T-cell (primary cell): ENCODE data around the gene RHOU. TPM values are rescaled to one million over a fixed set of nuclear protein-coding genes. Genes with fewer than 3 reads are reported as not detected.

Experiments used
- ATAC-seq, 4 experiments: fragments of 200-7000 bp in 3 of 4; fragments of 150-1000 bp in 1 of 4; cut with Tn5 transposase; replicated peaks in 1 of 4; 1 replicate in 3 of 4; 2 replicates in 1 of 4; pipeline ENCODE4 v1.10.0; 2021; ENCODE audit warnings: moderate library complexity in 3 of 4, mild to moderate bottlenecking in 2 of 4, moderate number of reproducible peaks in 1 of 4
- CTCF ChIA-PET, 2 donors: fragments of 300-600 bp; sonication (Branson Sonifier 250); formaldehyde crosslinking; loops; one replicate each; lab custom pipeline; 2022; ENCODE audit warnings: antibody characterized with exemption in 2 of 2; lab: Charles Lee
- POLR2A ChIA-PET, 2 donors: fragments of 300-600 bp; sonication (Branson Sonifier 250); formaldehyde crosslinking; loops; one replicate each; lab custom pipeline; 2022; ENCODE audit warnings: antibody characterized with exemption in 2 of 2; lab: Charles Lee
- DNase-seq, 35 experiments: peaks; one replicate each; pipeline versions ENCODE4 v3.0.0 to v3.0.0-alpha.2; 2013 to 2023
- H3K27ac ChIP-seq: one replicate; pipeline ENCODE4 v1.5.1; 2013; ENCODE audit warnings: low read length
- H3K27me3 ChIP-seq, 2 experiments: replicated peaks in 1 of 2; 1 replicate in 1 of 2; 2 replicates in 1 of 2; pipeline versions ENCODE4 v1.6.1 to v1.7.0; 2013; ENCODE audit warnings: low read length in 1 of 2, mixed read lengths in 1 of 2; ENCODE audit not compliant: control insufficient read depth in 2 of 2, insufficient read depth in 2 of 2; ENCODE audit errors: extremely low read depth in 1 of 2
- H3K36me3 ChIP-seq, 2 donors: 1 replicate in 1 of 2; 2 replicates in 1 of 2; pipeline versions ENCODE4 v1.6.1 to v1.7.0; 2013; ENCODE audit warnings: low read length in 1 of 2; ENCODE audit not compliant: control insufficient read depth in 2 of 2, insufficient read depth in 1 of 2; ENCODE audit errors: extremely low read depth in 1 of 2
- H3K4me1 ChIP-seq, 2 experiments: 1 replicate in 1 of 2; 2 replicates in 1 of 2; pipeline versions ENCODE4 v1.6.1 to v1.7.0; 2013; ENCODE audit warnings: low read length in 2 of 2, mixed read lengths in 1 of 2; ENCODE audit not compliant: insufficient read depth in 2 of 2, control insufficient read depth in 1 of 2; ENCODE audit errors: extremely low read depth in 1 of 2
- H3K4me3 ChIP-seq, 2 donors: 1 replicate in 1 of 2; 2 replicates in 1 of 2; pipeline versions ENCODE4 v1.5.1 to v1.7.0; 2013; ENCODE audit warnings: mild to moderate bottlenecking in 2 of 2, low read length in 1 of 2, moderate library complexity in 1 of 2; ENCODE audit not compliant: control insufficient read depth in 1 of 2; ENCODE audit errors: extremely low read depth in 1 of 2
- H3K9me3 ChIP-seq: 2 replicates; pipeline ENCODE4 v1.7.0; 2013
- H3K27ac Mint-ChIP-seq, 2 donors: one replicate each; pipeline ENCODE4 v1.8.0; 2020 to 2021; ENCODE audit warnings: mild to moderate bottlenecking in 2 of 2, mixed read lengths in 2 of 2
- H3K27me3 Mint-ChIP-seq, 2 donors: one replicate each; pipeline ENCODE4 v1.8.0; 2021 to 2022; ENCODE audit warnings: mixed read lengths in 2 of 2
- H3K36me3 Mint-ChIP-seq: one replicate; pipeline ENCODE4 v1.8.0; 2021; ENCODE audit warnings: mixed read lengths
- H3K4me1 Mint-ChIP-seq, 3 donors: one replicate each; pipeline ENCODE4 v1.8.0; 2020 to 2022; ENCODE audit warnings: mixed read lengths in 3 of 3, mild to moderate bottlenecking in 1 of 3
- H3K4me3 Mint-ChIP-seq, 3 donors: one replicate each; pipeline ENCODE4 v1.8.0; 2020 to 2022; ENCODE audit warnings: mild to moderate bottlenecking in 3 of 3, mixed read lengths in 3 of 3, moderate library complexity in 3 of 3
- H3K9me3 Mint-ChIP-seq, 3 donors: one replicate each; pipeline ENCODE4 v1.8.0; 2020 to 2022; ENCODE audit warnings: mixed read lengths in 3 of 3
- WGBS: methylation state at CpG from one replicate; pipeline ENCODE4 v1.1.5; 2013; ENCODE audit warnings: missing lambda C conversion rate; ENCODE audit not compliant: insufficient coverage; 5-methylcytosine and 5-hydroxymethylcytosine counted together
- total RNA-seq, 35 experiments: library from RNA in 6 of 35; stranded (reverse) in 6 of 35; fragments of 120-200 nt in 1 of 35; gene quantifications; one replicate each; pipeline versions ENCODE4 v1.2.1 to v1.2.4 and lab custom pipeline; 2013 to 2026

RHOU gene
- total RNA-seq, 5 donors from 2014 or later (not counting 1 experiment from before 2014, with no cell fraction given), result 1.5 to 2.3 (median 1.8) TPM

DNA sequence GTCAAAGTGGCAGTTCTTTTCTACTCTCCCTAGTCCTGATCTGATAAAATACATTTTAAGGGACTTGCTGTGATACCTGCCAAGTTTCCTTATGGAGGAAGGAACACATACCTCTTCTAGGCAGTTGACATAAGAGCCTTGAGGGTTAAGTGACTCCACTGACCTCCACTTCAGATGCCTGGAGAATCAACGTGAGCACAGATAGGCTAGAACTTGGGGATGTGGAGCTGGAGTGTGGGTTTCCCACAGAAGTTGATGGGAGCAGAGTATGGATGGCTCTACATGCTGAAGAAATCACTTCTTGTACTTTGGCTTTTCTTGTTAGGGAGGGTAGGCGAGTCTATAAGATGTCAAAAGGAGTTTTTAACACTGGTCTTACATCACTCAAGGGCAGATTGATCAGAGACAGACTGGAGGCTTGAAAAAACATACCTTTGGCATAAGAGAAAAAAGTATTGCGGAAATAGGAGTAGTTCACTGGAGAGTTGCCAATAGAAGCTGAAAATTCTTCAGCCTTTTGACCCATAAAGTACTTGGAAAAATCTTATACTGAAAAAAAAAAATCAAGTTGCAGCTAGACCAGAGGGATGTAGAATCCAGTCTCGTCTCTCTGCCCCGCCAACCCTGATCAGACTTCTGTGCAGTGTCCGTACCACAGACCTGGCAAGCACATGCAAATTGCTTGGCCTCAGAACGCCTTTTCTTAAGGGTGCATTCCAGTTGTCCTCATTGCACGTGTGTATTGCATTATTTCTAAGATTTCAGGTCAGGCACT is 5.5 kb downstream of the RHOU start:
- H3K4me1 Mint-ChIP-seq, result peaks cover 20 to 22% (median 21%) of the 10 kb centered on the region in 3 donors
- peaks cover 0 to 35% of the 10 kb centered on the region in 2 experiments for H3K4me1 ChIP-seq
- peaks cover 20% of the 10 kb centered on the region for H3K36me3 Mint-ChIP-seq
- H3K36me3 ChIP-seq, result peaks cover 7 to 22% of the 10 kb centered on the region in 2 donors
- 87% methylated on average over 5 of the region's 8 CpGs for WGBS
- no peaks in the 10 kb centered on the region for H3K9me3 Mint-ChIP-seq
- H3K4me3 ChIP-seq, result no peak overlapping the region
- H3K4me3 Mint-ChIP-seq, result no peak overlapping the region
- H3K27ac ChIP-seq, result no peak overlapping the region
- H3K9me3 ChIP-seq, result no peaks in the 10 kb centered on the region
- DNase-seq (no peak), ATAC-seq (no peak)
- ChIA-PET POLR2A (interaction anchor here in 1 of 2 donors (0.5 kb wide), 1 partner anchor 598 kb away, joined by 4 read pairs; no protein-coding TSS in a partner anchor), CTCF (interaction anchor here in 1 of 2 donors (0.6 kb wide), 1 partner anchor 90 kb away, joined by 4 read pairs; no protein-coding TSS in a partner anchor)
- H3K27me3 Mint-ChIP-seq, result no peaks in the 10 kb centered on the region
- peak overlapping the region in 1 of 2 donors; percentile 15 for H3K27ac Mint-ChIP-seq
- no peaks in the 10 kb centered on the region for H3K27me3 ChIP-seq

GRCh38 chr1:228742281-228742860 is 7.1 kb downstream of the RHOU start:
- H3K4me3 ChIP-seq, result no peak overlapping the region
- Mint-ChIP-seq H3K9me3 (no peaks in the 10 kb centered on the region), H3K4me1 (peaks cover 5 to 15% (median 14%) of the 10 kb centered on the region in 3 donors), H3K27me3 (no peaks in the 10 kb centered on the region), H3K36me3 (peaks cover 23% of the 10 kb centered on the region), H3K27ac (peak overlapping the region in 1 of 2 donors; percentile 11), H3K4me3 (no peak overlapping the region)
- H3K27me3 ChIP-seq, result no peaks in the 10 kb centered on the region
- ChIA-PET POLR2A (no interaction called here), CTCF (interaction anchor here in 1 of 2 donors (0.6 kb wide), 1 partner anchor 45 kb away, joined by 3 read pairs; no protein-coding TSS in a partner anchor)
- H3K4me1 ChIP-seq, result peaks cover 0 to 25% of the 10 kb centered on the region in 2 experiments
- 93% methylated on average over 4 of the region's 8 CpGs for WGBS
- ATAC-seq (no peak), DNase-seq (no peak)
- no peaks in the 10 kb centered on the region for H3K9me3 ChIP-seq
- H3K36me3 ChIP-seq, result peaks cover 7 to 25% of the 10 kb centered on the region in 2 donors
- H3K27ac ChIP-seq, result no peak overlapping the region

GRCh38 chr1:228743405-228743804 is 8.1 kb downstream of the RHOU start:
- Mint-ChIP-seq H3K27me3 (no peaks in the 10 kb centered on the region), H3K36me3 (peaks cover 23% of the 10 kb centered on the region), H3K27ac (no peak overlapping the region), H3K4me3 (no peak overlapping the region), H3K4me1 (peaks cover 8 to 11% (median 9%) of the 10 kb centered on the region in 3 donors), H3K9me3 (no peaks in the 10 kb centered on the region)
- DNase-seq, result no peak
- 92% methylated on average over 12 of the region's 13 CpGs for WGBS
- ChIA-PET CTCF (no interaction called here), POLR2A (no interaction called here)
- ATAC-seq, result no peak
- H3K4me3 ChIP-seq, result no peak overlapping the region
- H3K36me3 ChIP-seq, result peaks cover 7 to 23% of the 10 kb centered on the region in 2 donors
- H3K4me1 ChIP-seq, result peaks cover 0 to 26% of the 10 kb centered on the region in 2 experiments
- H3K27me3 ChIP-seq, result no peaks in the 10 kb centered on the region
- H3K9me3 ChIP-seq, result no peaks in the 10 kb centered on the region
- H3K27ac ChIP-seq, result no peak overlapping the region

DNA sequence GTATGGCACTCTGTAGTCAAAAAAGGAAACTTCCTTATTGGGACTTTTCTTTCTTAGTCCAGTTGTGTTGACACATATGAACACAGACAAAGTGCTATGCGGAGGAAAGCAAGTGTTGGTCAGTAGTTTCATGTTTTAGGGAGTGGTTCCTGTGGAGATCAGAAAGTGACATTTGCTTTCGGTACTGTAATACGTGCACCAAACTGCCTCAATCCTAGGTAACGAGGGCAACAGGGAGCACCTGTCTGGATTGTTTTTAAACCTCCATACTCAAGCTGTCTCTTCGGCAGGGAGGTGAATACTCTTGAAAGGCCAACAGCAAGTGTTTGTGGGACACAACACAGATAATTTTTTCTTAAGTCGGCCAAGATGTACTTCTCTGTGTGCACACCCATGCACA is 9.1 kb downstream of the RHOU start:
- peaks cover 9 to 13% (median 11%) of the 10 kb centered on the region in 3 donors for H3K4me1 Mint-ChIP-seq
- peaks cover 23% of the 10 kb centered on the region for H3K36me3 Mint-ChIP-seq
- CTCF ChIA-PET, result no interaction called here
- no peak overlapping the region for H3K4me3 Mint-ChIP-seq
- no peak for DNase-seq
- H3K36me3 ChIP-seq, result peaks cover 7 to 20% of the 10 kb centered on the region in 2 donors
- no peak overlapping the region for H3K27ac Mint-ChIP-seq
- 93% methylated on average over 4 of the region's 6 CpGs for WGBS
- no peaks in the 10 kb centered on the region for H3K9me3 ChIP-seq
- no peak for ATAC-seq
- H3K4me3 ChIP-seq, result no peak overlapping the region
- peaks cover 0 to 21% of the 10 kb centered on the region in 2 experiments for H3K4me1 ChIP-seq
- H3K27me3 ChIP-seq, result no peaks in the 10 kb centered on the region
- no peak overlapping the region for H3K27ac ChIP-seq
- POLR2A ChIA-PET, result no interaction called here
- no peaks in the 10 kb centered on the region for H3K9me3 Mint-ChIP-seq
- H3K27me3 Mint-ChIP-seq, result no peaks in the 10 kb centered on the region

DNA sequence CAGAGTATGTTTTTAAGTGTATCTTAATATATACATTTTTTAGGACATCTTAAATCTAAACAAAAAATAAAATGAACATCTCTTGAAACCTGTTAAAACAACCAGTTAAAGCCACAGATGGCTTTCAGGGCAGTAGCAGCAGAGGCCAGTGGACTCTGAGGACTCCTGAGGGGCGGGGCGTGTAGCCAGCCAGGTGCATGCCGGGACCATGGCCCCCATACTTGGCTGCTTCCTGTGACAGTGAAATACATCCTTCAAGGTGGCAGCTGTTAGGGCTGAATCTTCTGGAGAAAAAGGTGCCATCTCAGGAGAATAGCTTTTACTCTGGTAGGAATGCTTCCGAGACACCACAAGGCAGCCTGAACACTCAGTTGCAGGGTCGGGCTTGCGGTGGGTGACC is 9.6 kb downstream of the RHOU start:
- H3K9me3 Mint-ChIP-seq, result no peaks in the 10 kb centered on the region
- no peak for ATAC-seq
- H3K36me3 ChIP-seq, result peaks cover 7 to 20% of the 10 kb centered on the region in 2 donors

DNA sequence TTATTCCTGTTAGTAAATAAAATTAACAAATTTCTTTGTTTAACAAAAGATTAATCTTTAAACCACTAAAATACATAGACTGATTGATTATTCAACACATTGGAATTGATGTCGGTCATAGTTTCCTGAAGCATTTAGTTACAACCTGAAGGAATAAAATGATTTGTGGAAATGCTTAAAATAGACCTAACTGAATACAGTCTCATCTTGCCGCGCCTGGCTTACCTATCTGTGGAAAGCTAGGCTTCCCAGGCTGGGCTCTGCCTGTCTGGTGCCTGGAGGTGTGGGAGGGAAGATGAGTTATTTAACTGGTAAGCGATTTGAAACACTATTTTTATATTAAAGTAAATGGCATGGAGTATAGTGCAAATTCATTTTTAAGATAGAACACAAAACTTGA is 10.2 kb downstream of the RHOU start:
- Histone ChIP-seq H3K36me3 (peaks cover 7 to 18% of the 10 kb centered on the region in 2 donors), H3K27ac (no peak overlapping the region), H3K27me3 (no peaks in the 10 kb centered on the region), H3K4me3 (no peak overlapping the region), H3K4me1 (peaks cover 0 to 15% of the 10 kb centered on the region in 2 experiments), H3K9me3 (no peaks in the 10 kb centered on the region)
- no peak for DNase-seq
- H3K27ac Mint-ChIP-seq, result no peak overlapping the region
- no peak overlapping the region for H3K4me3 Mint-ChIP-seq
- WGBS, result no CpG with 5 or more reads among the region's 4 CpGs
- CTCF ChIA-PET, result no interaction called here
- peaks cover 19% of the 10 kb centered on the region for H3K36me3 Mint-ChIP-seq
- H3K4me1 Mint-ChIP-seq, result peaks cover 9 to 13% (median 9%) of the 10 kb centered on the region in 3 donors
- H3K9me3 Mint-ChIP-seq, result no peaks in the 10 kb centered on the region
- no peaks in the 10 kb centered on the region for H3K27me3 Mint-ChIP-seq
- ATAC-seq, result no peak
- POLR2A ChIA-PET, result no interaction called here

More for the DNA sequence above, 9.6 kb downstream of the RHOU start:
- H3K4me3 ChIP-seq, result no peak overlapping the region
- CTCF ChIA-PET, result no interaction called here
- no peak for DNase-seq
- no peaks in the 10 kb centered on the region for H3K27me3 ChIP-seq
- no peak overlapping the region for H3K27ac ChIP-seq
- Mint-ChIP-seq H3K27ac (peak overlapping the region in 1 of 2 donors; percentile 81), H3K27me3 (no peaks in the 10 kb centered on the region), H3K36me3 (peaks cover 21% of the 10 kb centered on the region), H3K4me1 (peaks cover 9 to 13% (median 9%) of the 10 kb centered on the region in 3 donors), H3K4me3 (no peak overlapping the region)
- 100% methylated on average over 2 of the region's 6 CpGs for WGBS
- H3K9me3 ChIP-seq, result no peaks in the 10 kb centered on the region
- H3K4me1 ChIP-seq, result peaks cover 0 to 15% of the 10 kb centered on the region in 2 experiments
- POLR2A ChIA-PET, result no interaction called here
